ENCODE data around the gene NR5A2.

Gene NR5A2

DNA sequence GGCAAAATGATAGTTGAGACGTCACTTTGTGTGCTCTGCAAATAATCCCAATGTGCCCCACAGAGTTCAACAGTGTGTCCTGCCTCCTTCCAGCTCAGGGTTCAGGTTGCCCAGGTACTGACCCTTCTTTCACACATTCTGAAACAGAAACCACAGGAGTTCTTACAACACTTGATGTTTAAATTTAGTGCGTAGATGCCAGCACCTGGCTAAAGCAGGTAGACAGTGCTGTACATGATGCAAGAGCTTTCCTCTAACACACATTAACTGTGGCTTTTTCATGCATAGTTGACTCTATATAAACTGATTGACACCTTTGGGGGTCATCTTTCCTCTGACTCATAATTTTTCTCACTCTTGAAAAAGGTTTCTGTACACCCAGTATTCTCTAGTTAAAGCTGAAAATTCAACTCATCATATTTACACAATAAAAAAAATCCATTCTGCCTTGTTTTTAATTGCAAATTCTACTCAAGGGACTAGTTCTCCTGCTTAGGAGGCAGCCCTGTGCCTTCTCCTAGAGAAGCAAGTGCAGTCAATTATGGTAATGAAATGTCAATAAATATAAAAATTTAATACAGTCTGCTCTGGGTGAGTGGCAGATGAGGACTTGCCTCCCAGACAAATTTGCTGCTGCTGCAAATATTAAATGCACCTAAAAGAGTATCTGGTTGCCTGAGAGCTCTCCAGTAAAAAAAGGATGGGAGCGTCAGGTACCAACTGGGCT, 91.4 kb downstream of the NR5A2 start:
- in situ Hi-C loops (cut with MboI; ENCODE audit: low sequenced_read_pairs) = no loop called here

GRCh38 chr1:200121421-200121820, 93.9 kb downstream of the NR5A2 start:
- in situ Hi-C loops (cut with MboI; ENCODE audit: low sequenced_read_pairs) = no loop called here

DNA sequence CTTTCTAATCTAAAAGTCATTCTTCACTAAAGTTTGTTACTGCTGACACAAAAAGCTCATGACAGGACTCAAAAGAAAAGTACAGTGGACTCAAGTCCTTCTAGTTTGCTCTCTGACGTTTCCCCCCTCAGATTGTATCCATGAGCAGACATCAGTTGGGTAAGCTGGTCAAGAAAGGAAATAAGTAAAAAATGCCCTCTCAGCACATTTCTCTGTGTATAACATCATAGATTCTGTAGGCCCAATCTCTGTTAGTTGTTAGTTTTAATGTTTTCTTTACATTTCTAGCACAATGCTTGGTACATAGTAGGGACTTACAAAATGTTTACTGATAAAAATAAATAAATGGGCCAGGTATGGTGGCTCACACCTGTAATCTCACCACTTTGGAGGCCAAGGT, 96.8 kb downstream of the NR5A2 start:
- in situ Hi-C loops (cut with MboI; ENCODE audit: low sequenced_read_pairs) = no loop called here

- in situ Hi-C loops (cut with MboI; ENCODE audit: low sequenced_read_pairs) = no loop called here
These were observed 100.6 kb downstream of the NR5A2 start for GRCh38 chr1:200128081-200128480.

DNA sequence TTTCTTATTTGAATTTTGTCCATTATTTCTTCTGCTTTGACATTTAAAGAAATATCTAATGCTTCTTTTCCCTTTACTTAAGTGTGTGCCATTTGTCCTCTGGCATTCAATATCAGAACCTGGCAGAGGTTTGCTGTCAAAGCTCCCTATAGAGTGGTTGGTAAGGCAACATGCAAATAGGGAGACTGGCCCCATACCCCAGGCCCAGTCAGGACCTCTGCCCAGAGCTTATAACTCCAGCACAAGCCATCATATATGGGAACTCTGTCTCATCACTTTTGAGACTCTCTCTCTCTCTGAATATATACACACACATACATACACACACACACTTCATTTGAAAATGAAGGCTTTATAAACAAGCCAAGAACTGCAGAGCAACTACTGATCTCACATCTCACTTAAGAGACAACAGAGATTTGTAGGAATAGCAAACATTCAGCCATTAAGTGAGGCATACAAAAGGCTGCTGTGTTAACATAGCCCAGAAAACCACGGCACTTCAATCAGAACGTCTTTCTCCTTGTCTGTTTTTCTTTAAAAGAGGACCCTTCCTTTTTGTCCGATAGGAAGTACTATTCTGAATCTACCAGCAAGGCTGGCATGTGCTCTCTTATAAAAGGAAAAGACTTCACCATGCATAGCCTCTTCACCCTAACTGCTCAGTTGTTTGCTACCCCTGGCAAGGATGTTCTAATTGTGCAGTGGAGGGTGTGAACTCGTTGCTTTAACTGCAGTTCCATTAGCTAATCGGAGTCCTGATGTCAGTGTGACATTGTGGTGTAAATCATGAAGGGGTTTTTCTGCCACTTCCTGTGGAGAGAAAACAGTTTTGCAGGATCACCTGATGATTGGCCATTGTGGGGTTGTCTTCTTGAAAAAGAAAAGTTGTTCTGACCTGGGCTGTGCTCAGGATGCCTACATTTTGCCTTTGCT, 101.7 kb downstream of the NR5A2 start:
- in situ Hi-C loops (cut with MboI; ENCODE audit: low sequenced_read_pairs) = no loop called here

DNA sequence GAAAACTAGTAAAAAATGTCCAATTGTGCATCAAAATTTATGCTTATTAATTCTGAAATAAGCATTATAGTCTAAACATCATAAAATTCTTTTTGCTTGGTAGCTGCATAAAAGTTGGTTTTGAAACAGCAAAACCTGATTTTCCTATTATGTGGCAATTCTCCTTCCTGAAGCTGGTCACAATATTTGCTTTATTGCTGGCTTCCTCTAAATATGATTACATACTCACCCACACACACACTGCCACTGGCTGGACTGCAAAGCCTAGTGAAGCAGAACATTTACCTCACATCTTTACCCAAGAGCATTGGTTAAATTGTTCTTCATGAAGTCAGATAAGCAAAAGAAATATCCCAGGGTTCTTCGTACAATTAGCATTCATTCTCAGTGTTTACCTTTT, 103.0 kb downstream of the NR5A2 start:
- in situ Hi-C loops (cut with MboI; ENCODE audit: low sequenced_read_pairs) = loop anchor here (10.0 kb wide), 1 partner anchor 364 kb away; no protein-coding TSS in a partner anchor

DNA sequence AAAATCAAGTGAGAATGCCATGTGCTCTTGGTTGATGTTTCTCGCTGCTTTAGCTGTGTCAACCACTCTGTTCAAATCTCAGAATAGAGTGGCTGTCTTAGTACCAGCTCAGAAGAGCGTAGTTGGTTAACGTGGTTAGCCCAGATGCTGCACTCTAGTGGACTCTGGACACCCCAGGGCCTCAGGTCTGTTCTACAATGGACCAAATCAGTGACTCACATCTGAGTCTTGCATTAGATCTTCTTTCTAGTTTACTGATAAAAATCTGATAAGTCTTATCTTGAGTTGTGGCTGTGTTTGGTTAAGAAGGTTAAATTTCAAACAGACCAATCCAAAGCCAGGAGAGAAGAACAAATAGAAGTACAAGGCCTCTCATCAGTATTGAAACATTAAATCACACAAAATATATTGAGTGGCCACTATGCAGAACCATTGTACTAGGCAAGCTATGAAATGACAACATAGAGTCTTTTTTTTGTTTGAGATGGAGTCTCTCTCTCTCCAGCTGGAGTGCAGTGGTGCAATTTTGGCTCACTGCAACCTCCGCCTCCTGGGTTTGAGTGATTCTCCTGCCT, 104.1 kb downstream of the NR5A2 start:
- in situ Hi-C loops (cut with MboI; ENCODE audit: low sequenced_read_pairs) = loop anchor here (10.0 kb wide), 1 partner anchor 363 kb away; no protein-coding TSS in a partner anchor

GRCh38 chr1:200133123-200133522, 105.6 kb downstream of the NR5A2 start:
- in situ Hi-C loops (cut with MboI; ENCODE audit: low sequenced_read_pairs) = loop anchor here (10.0 kb wide), 1 partner anchor 362 kb away; no protein-coding TSS in a partner anchor

DNA sequence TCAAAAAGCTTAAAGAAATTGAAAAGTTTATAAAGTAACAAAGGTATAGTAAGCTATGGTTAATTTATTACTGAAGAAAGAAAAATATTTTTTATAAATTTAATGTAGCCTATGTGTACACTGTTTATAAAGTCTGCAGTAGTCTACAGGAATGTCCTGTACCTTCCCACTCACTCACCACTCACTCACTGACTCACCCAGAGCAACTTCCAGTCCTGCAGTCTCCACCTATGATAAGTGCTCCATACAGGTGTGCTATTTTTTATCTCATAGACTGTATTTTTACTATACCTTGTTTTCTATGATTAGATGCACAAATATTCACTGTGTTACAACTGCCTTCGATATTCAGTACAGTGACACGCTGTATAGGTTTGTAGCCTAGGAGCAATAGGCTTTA, 106.6 kb downstream of the NR5A2 start:
- in situ Hi-C loops (cut with MboI; ENCODE audit: low sequenced_read_pairs) = loop anchor here (10.0 kb wide), 1 partner anchor 361 kb away; no protein-coding TSS in a partner anchor

GRCh38 chr1:200136384-200136783, 108.9 kb downstream of the NR5A2 start:
- in situ Hi-C loops (cut with MboI; ENCODE audit: low sequenced_read_pairs) = loop anchor here (10.0 kb wide), 1 partner anchor 358 kb away; no protein-coding TSS in a partner anchor

DNA sequence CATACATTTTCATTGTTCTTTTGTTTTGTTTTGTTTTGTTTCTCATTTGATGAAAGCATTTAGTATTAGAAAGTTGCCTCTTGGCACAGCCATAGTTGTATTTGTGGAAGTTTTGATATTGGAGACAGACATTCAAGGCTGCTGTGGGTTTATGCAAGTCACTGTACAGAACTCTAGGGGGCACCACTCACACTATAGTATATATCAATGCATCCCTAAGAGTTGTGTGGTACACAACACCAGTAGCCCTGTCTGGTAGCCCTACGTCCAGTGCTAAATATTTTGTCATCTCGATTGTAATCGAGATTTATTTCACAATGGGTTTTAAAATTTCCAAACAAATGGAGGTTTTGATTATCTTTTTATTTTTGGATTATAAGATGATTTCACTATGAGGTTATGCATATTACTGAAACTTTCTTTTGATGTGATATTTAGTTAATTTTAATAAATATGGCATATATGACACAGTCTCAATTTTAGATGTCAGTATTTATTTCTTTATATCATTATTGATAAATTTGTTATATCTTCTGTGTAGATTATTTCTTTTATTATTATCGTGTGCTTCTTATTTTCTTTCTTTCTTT, 112.2 kb downstream of the NR5A2 start:
- in situ Hi-C loops (cut with MboI; ENCODE audit: low sequenced_read_pairs) = loop anchor here (10.0 kb wide), 1 partner anchor 355 kb away; no protein-coding TSS in a partner anchor

DNA sequence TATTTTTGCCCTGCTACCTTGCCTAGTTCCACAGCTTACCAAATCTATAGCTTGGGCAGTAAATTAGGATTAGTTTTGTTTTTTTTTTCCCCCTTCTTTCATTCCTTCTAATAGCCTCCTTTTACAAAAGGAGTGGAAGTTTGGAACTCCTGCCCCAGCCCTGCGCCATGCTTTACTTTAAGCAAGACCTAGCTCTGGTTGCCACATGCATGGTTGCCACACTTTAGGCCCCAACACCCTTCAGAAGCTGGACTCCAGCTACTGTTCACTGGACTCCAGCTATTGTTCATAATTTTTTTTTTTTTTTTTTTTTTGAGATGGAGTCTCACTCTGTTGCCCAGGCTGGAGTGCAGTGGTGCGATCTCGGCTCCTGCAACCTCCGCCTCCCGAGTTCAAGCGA, 115.8 kb downstream of the NR5A2 start:
- in situ Hi-C loops (cut with MboI; ENCODE audit: low sequenced_read_pairs) = no loop called here

DNA sequence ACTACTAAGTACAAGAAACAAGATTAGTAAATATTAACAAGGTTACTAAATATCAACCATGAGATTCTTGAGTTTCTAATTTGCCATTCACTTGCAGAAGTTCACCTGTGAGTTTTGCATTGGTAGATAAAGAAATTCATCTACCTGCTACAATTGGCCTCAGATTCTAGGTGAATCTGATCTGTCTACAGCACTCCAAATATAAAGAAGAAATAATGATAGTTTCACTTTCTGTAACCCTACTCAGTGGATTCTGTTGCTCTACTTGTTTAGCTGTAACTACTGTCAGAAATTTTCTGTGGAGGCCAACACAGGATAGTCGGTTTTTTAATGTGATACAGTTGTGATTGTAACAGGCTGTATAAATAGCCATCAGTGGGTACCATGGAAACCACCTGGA, 118.6 kb downstream of the NR5A2 start:
- in situ Hi-C loops (cut with MboI; ENCODE audit: low sequenced_read_pairs) = no loop called here

- in situ Hi-C loops (cut with MboI; ENCODE audit: low sequenced_read_pairs) = no loop called here
These were observed 119.6 kb downstream of the NR5A2 start for GRCh38 chr1:200147094-200147493.

DNA sequence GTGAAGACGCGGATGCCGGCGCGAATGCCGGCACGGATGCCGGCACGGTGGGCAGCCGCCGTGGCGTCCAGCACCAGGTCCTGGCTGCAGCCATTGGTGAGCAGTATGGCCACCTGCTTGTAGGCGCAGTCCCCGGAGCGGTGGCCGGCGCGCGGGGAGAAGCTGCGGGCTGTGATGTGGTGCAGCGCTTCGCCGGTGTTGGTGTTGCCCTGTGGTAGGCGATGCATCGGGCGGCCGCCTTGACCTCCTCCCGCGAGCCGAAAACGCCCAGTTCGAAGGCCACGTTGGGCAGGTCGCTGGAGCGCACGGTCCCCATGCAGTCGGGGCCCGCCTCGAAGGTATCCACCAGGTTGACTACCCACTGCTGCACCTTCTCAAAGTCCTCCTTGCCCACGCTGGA, 120.2 kb downstream of the NR5A2 start:
- in situ Hi-C loops (cut with MboI; ENCODE audit: low sequenced_read_pairs) = no loop called here

DNA sequence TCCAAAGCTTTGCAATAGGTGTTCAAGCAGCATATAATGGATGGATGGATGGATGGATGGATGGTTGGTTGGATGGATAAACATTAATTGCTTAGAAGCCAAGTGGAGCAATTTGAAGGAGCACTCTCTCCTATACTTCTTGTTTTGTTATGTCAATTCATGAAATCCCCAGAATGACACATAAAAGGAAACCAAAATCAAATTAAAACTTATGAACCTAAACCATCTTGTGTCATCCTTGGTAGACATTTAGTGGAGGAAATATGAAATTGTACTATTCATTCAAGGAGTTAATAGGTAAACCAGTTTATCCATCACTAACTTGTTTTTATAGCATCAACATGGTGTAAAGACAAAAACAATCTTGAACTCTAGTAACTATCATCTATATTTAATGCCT, 122.5 kb downstream of the NR5A2 start:
- in situ Hi-C loops (cut with MboI; ENCODE audit: low sequenced_read_pairs) = no loop called here

DNA sequence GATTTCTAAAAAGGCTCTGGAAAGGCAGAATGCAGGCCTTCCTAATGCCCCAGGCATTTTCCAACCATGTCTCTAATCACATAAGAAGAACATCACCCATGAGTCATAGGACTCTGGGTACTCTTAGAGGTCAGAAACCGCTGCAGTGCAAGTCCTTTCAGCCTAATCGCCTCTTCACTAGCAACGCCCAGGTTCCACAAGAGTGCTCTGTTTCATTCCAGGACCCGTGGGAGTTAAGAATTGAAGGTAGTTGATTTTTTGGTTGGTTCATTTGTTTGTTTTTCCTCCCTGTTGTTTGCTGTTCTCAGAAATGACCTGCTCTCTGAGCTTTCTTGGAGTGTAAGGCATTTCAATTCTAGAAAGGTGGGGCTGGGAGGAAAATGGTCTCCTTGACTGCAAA, 123.2 kb downstream of the NR5A2 start:
- in situ Hi-C loops (cut with MboI; ENCODE audit: low sequenced_read_pairs) = no loop called here

DNA sequence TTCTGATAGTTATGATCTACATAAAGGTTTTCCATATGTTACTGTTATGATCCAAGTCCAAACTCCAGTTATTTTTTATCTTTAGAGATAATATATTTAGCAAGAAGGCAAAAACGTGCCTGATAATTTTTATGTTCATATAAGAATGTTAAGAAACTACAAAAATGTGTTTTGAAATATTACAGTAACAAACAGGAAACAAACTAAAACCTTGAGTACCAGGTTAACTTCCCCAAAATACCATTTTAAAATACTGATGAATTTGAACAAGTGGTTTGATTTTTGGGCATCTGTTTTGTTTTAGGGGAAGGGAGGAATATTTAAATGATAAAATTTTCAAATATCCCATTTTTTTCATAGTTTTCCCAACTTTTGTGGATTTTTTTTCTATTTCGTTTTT, 124.8 kb downstream of the NR5A2 start:
- in situ Hi-C loops (cut with MboI; ENCODE audit: low sequenced_read_pairs) = no loop called here

- in situ Hi-C loops (cut with MboI; ENCODE audit: low sequenced_read_pairs) = no loop called here
These were observed 126.0 kb downstream of the NR5A2 start for GRCh38 chr1:200153277-200154055.

GRCh38 chr1:200154069-200154767, 126.7 kb downstream of the NR5A2 start:
- in situ Hi-C loops (cut with MboI; ENCODE audit: low sequenced_read_pairs) = no loop called here

Measured in HL-60/S4 (cell line).